GM13977 (cell line): ENCODE results near the gene ACTL7B.

Source experiments
- DNase-seq: peaks from one replicate; pipeline ENCODE4 v3.0.0; 2012; ENCODE audit warnings: low spot score
- in situ Hi-C: fragments of 300-500 bp; cut with MboI; formaldehyde crosslinking; loops from one replicate; pipeline ENCODE4 v1.12.0; 2022; ENCODE audit warnings: low sequenced_read_pairs, low pct_unique_long_range_greater_than_20kb, mixed read lengths, inconsistent platforms; ENCODE audit not compliant: unreplicated experiment
- TF ChIP-seq, protein P1 (sequence below): IDR thresholded peaks from 2 replicates; pipeline ENCODE4 v1.5.1; 2012; ENCODE audit warnings: mild to moderate bottlenecking, control low read depth; ENCODE audit not compliant: insufficient read depth; ENCODE audit errors: extremely low read depth, missing control alignments

Gene ACTL7B

DNA sequence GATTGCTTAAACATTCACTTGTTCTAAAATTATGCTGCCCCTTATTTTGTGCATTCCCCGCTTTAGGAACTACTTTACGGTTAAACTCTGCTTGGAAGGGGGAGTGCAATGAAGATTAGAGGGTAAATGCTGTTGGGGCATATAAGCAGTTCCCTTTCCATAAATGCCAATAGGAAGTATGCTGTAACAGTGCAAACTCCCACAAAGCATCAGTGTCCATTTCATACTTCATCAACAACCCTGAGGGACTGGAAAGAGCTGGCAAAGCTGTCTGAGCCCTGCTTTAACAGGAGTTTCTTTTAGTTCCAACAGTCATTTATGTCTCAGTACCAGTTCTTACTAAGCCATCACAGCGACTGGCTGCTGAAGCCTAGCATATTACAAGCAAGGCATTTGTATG lies 8.1 kb upstream of the ACTL7B start:
- TF ChIP-seq, protein P1, sequence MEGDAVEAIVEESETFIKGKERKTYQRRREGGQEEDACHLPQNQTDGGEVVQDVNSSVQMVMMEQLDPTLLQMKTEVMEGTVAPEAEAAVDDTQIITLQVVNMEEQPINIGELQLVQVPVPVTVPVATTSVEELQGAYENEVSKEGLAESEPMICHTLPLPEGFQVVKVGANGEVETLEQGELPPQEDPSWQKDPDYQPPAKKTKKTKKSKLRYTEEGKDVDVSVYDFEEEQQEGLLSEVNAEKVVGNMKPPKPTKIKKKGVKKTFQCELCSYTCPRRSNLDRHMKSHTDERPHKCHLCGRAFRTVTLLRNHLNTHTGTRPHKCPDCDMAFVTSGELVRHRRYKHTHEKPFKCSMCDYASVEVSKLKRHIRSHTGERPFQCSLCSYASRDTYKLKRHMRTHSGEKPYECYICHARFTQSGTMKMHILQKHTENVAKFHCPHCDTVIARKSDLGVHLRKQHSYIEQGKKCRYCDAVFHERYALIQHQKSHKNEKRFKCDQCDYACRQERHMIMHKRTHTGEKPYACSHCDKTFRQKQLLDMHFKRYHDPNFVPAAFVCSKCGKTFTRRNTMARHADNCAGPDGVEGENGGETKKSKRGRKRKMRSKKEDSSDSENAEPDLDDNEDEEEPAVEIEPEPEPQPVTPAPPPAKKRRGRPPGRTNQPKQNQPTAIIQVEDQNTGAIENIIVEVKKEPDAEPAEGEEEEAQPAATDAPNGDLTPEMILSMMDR = no peak

DNA sequence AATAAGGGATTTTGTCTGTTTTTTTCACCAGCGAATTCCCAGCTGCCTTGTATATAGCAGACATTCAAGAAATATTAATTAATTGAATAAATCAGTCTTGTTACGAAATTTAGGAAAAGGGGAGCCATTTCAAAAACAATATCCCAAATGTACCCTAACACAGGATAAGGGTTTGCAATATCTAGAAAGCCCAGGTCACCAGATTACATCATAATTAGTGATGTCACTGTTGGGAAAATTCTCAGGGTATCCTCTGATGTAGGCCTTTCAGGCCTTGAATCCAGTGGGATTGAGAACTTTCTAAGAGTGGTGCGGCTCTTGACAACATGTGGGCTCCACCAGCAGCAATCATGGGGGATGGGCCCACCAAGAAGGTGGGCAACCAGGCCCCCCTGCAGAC lies 6.2 kb upstream of the ACTL7B start, which contains the start of gene ACTL7A:
TSS of gene ACTL7A (plus strand) at position 270 of the 400 bp plus-strand sequence. CDS start at position 327, 57 bp downstream.
- TF ChIP-seq, protein P1 = no peak
- DNase-seq = no peak
- in situ Hi-C loops = no loop called here

More for the DNA sequence above, 8.1 kb upstream of the ACTL7B start:
- in situ Hi-C loops = no loop called here
- DNase-seq = no peak

DNA sequence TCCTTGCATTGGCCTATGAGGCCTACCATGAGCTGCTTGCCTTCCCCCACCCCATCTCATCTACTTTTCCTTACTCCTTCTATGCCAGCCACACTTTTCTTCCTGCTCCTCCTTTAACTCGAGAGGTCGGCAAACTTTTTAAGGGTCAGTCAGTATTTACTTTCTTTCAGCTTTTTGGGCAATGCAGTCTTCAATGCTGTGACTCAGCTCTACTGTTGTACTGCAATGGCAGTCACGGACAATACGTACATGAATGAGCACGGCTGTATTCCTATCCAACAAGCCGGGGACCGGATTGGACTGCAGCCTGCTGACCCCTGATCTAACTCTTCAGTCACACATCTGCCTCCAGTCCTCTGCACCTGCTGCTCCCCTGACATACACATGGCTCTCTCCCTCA lies 5.7 kb upstream of the ACTL7B start:
- TF ChIP-seq, protein P1 = no peak
- in situ Hi-C loops = no loop called here
- DNase-seq = no peak

DNA sequence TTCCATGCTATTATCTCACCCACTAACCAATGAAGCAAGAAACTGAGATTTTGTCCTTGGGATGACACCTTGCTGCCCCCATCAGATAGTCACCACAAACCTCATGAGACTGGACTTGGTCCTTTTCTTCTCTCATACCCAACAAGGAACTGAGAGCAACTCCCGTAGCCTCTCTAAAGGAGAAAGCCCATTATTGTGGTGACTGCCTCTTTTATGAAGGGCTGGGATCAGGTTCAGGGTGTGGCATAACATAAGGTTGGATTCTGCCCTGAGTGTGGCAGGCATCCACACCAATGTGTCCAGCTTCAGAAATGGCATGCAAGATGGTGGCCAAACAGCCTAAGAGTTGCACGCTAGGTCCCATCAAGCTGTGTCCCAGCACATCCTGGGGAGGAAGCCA lies 5.0 kb upstream of the ACTL7B start:
- in situ Hi-C loops = no loop called here
- TF ChIP-seq, protein P1 = no peak
- no peak for DNase-seq

DNA sequence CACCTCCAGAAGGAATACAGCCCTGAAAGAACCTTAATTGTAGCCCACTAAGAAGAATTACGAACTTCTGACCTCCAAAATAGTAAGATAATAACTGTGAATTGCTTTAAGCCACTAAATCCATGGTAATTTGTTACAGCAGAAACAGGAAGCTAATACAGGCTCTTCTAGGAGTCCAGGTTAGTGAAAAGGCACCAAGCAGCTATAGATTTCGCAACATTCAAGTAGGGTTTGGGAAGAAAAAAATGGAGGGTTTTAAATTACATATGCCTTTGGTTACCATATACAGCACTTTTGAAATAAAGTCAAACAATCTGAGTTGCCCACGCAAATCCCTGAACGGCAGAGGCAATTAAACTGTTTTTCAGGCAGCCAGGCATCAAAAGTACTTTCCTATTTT lies 4.6 kb upstream of the ACTL7B start:
- in situ Hi-C loops = no loop called here
- DNase-seq = no peak

DNA sequence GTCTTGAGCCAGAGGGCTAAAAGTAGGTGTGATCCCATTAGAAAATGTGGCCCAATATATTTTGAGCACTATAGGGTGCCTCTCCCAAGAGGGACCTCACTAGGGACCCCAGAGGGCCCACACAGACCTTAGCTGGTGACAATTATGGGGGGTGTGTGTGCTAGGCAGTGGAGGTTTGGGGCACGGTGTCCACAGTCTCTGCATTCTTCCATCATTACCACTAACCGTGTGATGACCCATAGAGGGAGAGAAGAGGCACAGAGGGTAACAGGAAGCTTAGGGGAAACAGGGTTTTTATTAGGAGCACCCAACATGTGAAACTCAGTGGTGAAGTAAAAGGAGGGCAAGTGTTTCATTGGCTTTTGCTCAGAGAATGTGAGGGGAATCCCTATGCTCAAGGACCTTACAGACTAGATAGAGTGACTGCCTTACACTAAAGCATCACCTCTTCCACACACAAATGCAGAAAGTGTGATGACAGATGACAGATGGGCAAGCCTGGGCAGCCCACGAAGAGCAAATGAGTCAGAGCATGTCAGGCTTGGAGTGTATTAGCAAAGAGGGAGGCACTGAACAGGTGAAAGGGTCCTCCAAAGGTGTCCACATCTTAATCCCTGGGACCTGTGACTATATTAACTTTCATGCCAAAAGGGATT lies 3.8 kb upstream of the ACTL7B start:
- DNase-seq = peak; percentile 53
- in situ Hi-C loops = no loop called here
- TF ChIP-seq, protein P1 = no peak

More for the DNA sequence above, 4.6 kb upstream of the ACTL7B start:
- TF ChIP-seq, protein P1 = no peak

DNA sequence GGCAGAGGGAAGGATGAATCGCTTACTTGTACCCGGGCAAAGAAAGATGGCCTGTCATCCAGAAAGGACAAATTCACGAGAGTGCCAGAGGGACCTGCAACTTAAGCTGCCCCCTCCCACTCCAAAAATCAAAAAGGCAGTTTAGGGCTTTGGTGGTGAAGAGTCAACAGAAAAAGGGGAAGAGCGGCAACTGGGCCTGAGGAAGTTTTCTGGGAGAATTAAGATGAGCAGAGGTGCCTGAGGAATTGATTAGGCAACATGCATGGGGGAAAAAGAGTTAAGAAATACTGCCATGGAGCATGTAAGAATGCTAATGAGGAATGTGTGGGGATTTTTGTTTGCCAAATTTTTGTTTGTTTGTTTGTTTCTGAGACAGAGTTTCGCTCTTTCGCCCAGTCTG lies 1.8 kb upstream of the ACTL7B start:
- no peak for DNase-seq
- TF ChIP-seq, protein P1 = no peak
- in situ Hi-C loops = no loop called here
